ENCODE data around the gene TSEN15. TPM values are rescaled to one million over a fixed set of nuclear protein-coding genes. Genes with fewer than 3 reads are reported as not detected.

The TSEN15 gene
- total and polyA plus RNA-seq, 9 of the 15 experiments (the other 6 are each of a cell fraction or from before 2014, with no cell fraction given) = 25.6 to 121 (median 91.3) TPM

GRCh38 chr1:184031409-184032107 is 20.0 kb upstream of the TSEN15 start (continued):
- TF ChIP-seq CHD7 (IDR thresholded peaks at IDR 0.05; ENCODE audit: low read depth, low read length) (no peak), ZNF217 (CRISPR knock-in tag; IDR thresholded peaks at IDR 0.05) (no peak), ZNF24 (IDR thresholded peaks at IDR 0.05) (peak; percentile 48; the same call in 1 of the 2 replicates), TFAP4 (CRISPR knock-in tag; IDR thresholded peaks at IDR 0.05; ENCODE audit: borderline replicate concordance) (no peak; the same call in 1 of the 2 replicates), NR4A1 (CRISPR knock-in tag; IDR thresholded peaks at IDR 0.05) (no peak), NR4A1 (tag; IDR thresholded peaks at IDR 0.05) (no peak), E4F1 (CRISPR knock-in tag; IDR thresholded peaks at IDR 0.05; ENCODE audit: borderline replicate concordance) (no peak), ZKSCAN1 (IDR thresholded peaks at IDR 0.05; ENCODE audit: low read depth, low read length) (0 out of 2 replicates have a peak, but pooled peaks have one; percentile 14), ZNF232 (CRISPR knock-in tag; IDR thresholded peaks at IDR 0.05) (no peak), ZC3H4 (CRISPR knock-in tag; IDR thresholded peaks at IDR 0.05; ENCODE audit: borderline replicate concordance) (no peak), SREBF2 (CRISPR knock-in tag; IDR thresholded peaks at IDR 0.05) (no peak)

Data from K562 (cell line).